K562 (cell line): ENCODE results near the gene TSSK2. TPM values are rescaled to one million over a fixed set of nuclear protein-coding genes. Genes with fewer than 3 reads are reported as not detected.
A peak's percentile ranks its signal among the peaks of the same experiment; 100 is the strongest.

Source experiments
- AFF4 ChIP-seq: sonication (generic); formaldehyde crosslinking; IDR thresholded peaks from 2 replicates; pipeline ENCODE4 v1.8.0; 2023; ENCODE audit warnings: mild to moderate bottlenecking, missing genetic modification reagents
- ARID1B ChIP-seq: fragments of 450-650 bp; IDR thresholded peaks from 2 replicates; pipeline ENCODE4 v1.6.1; 2016; ENCODE audit warnings: antibody characterized with exemption, mild to moderate bottlenecking, inconsistent platforms
- ARID3A ChIP-seq: IDR thresholded peaks from 2 replicates; pipeline ENCODE4 v1.6.1; 2012; ENCODE audit warnings: low read depth, low read length, improper control_type of control experiment, borderline replicate concordance
- CHD4 ChIP-seq: fragments of 200-600 bp; sonication (generic); IDR thresholded peaks from 3 replicates; pipeline ENCODE4 v1.6.1; 2012; ENCODE audit warnings: low read depth, mild to moderate bottlenecking, mixed read lengths, low read length, inconsistent platforms; ENCODE audit not compliant: insufficient read depth, insufficient replicate concordance, poor library complexity, severe bottlenecking
- CSDE1 ChIP-seq, 2 experiments: fragments of 450-650 bp; IDR thresholded peaks; 2 replicates each; pipeline ENCODE4 v1.6.1; 2016; ENCODE audit warnings: mild to moderate bottlenecking in 1 of 2
- EP300 ChIP-seq: IDR thresholded peaks from 2 replicates; pipeline ENCODE4 v1.6.1; 2012; ENCODE audit warnings: low read length, improper control_type of control experiment
- FIP1L1 ChIP-seq: fragments of 200-400 bp; formaldehyde crosslinking; IDR thresholded peaks from 2 replicates; pipeline ENCODE4 v1.6.1; 2018; ENCODE audit warnings: mild to moderate bottlenecking, low read depth, low read length; ENCODE audit not compliant: poor library complexity, severe bottlenecking
- HBP1 ChIP-seq: fragments of 450-650 bp; formaldehyde crosslinking; IDR thresholded peaks from 2 replicates; pipeline ENCODE4 v1.4.0; 2022; ENCODE audit warnings: missing genetic modification characterization
- NFRKB ChIP-seq: fragments of 450-650 bp; IDR thresholded peaks from 2 replicates; pipeline ENCODE4 v1.6.1; 2016; ENCODE audit warnings: low read depth
- NFXL1 ChIP-seq: fragments of 450-650 bp; formaldehyde crosslinking; IDR thresholded peaks from 2 replicates; pipeline ENCODE4 v1.4.0; 2021; ENCODE audit warnings: mild to moderate bottlenecking
- SAFB2 ChIP-seq: fragments of 200-400 bp; formaldehyde crosslinking; IDR thresholded peaks from 2 replicates; pipeline ENCODE4 v1.6.1; 2018; ENCODE audit warnings: borderline replicate concordance, low read length, low read depth, moderate library complexity; ENCODE audit not compliant: severe bottlenecking
- SPI1 ChIP-seq: IDR thresholded peaks from 2 replicates; pipeline ENCODE4 v1.6.1; 2011; ENCODE audit warnings: low read depth, low read length, control low read depth, borderline replicate concordance
- TEAD2 ChIP-seq: fragments of 450-650 bp; IDR thresholded peaks from 2 replicates; pipeline ENCODE4 v1.6.1; 2016; ENCODE audit warnings: missing genetic modification characterization, control low read depth, missing compliant biosample characterization
- TSC22D4 ChIP-seq: fragments of 450-650 bp; IDR thresholded peaks from 2 replicates; pipeline ENCODE4 v1.6.1; 2016; ENCODE audit warnings: missing genetic modification characterization, missing biosample characterization, control low read depth
- UBTF ChIP-seq, 2 experiments: IDR thresholded peaks; 2 replicates each; pipeline ENCODE4 v1.6.1; 2012; ENCODE audit warnings: improper control_type of control experiment in 2 of 2, low read depth in 2 of 2, low read length in 2 of 2, borderline replicate concordance in 1 of 2
- ZNF12 ChIP-seq: sonication (generic); formaldehyde crosslinking; IDR thresholded peaks from 2 replicates; pipeline ENCODE4 v1.4.0; 2020; ENCODE audit warnings: mild to moderate bottlenecking, missing genetic modification reagents
- ZNF263 ChIP-seq: sonication (generic); formaldehyde crosslinking; IDR thresholded peaks from 2 replicates; pipeline ENCODE4 v1.8.0; 2022; ENCODE audit warnings: mild to moderate bottlenecking, missing genetic modification reagents, borderline replicate concordance
- polyA plus RNA-seq, 8 experiments: library from polyadenylated mRNA; depleted of rRNA in 4 of 8; stranded (reverse) in 5 of 8; unstranded in 3 of 8; fragments of >200 nt; fragmentation: Nextera tagmentation in 2 of 8; fragmentation: Illumina TruSeq in 1 of 8; extraction: Ambion mirVana in 2 of 8; extraction: Trizol in 1 of 8; gene quantifications; 2 replicates each; pipeline versions ENCODE4 v1.2.1 to v1.2.3, GENCODE V29; 2011 to 2014; ENCODE audit warnings: inconsistent platforms in 1 of 8, missing spikeins in 1 of 8
- total RNA-seq, 7 experiments: library from RNA; depleted of rRNA in 6 of 7; stranded (reverse); fragments of >200 nt in 6 of 7; fragmentation: Illumina TruSeq in 2 of 7; extraction: Trizol in 2 of 7; gene quantifications; 2 replicates each; pipeline versions ENCODE4 v1.2.1 to v1.2.3, GENCODE V29; 2011 to 2021; ENCODE audit warnings: low replicate concordance in 1 of 7

Gene TSSK2
- total and polyA plus RNA-seq, 9 of the 15 experiments (the other 6 are each of a cell fraction or from before 2014, with no cell fraction given), result 0.04 TPM; not detected in 8

GRCh38 chr22:19109198-19110063 is 21.7 kb upstream of the TSSK2 start (continued):
- no peak; a peak in 1 of 4 replicates for TF ChIP-seq CSDE1 (IDR thresholded peaks at IDR 0.05)
- TF ChIP-seq NFXL1 (CRISPR knock-in tag), result 0 out of 2 replicates have a peak, but pooled peaks have one; percentile 11
- no peak for TF ChIP-seq AFF4 (CRISPR knock-in tag)
- TF ChIP-seq ARID1B, result peak; percentile 99
- no peak for TF ChIP-seq SAFB2
- TF ChIP-seq TSC22D4 (tag), result no peak
- no peak for TF ChIP-seq UBTF (IDR thresholded peaks at IDR 0.05; ENCODE audit: borderline replicate concordance in 1 of 2, low read depth in 2 of 2, low read length in 2 of 2)
- TF ChIP-seq FIP1L1, result no peak
- peak; percentile 99 for TF ChIP-seq ARID3A
- TF ChIP-seq ZNF12, result no peak
- no peak for TF ChIP-seq ZNF263 (CRISPR knock-in tag)
- peak; percentile 98 for TF ChIP-seq SPI1
- TF ChIP-seq TEAD2 (tag), result peak; percentile 55; the same call in 1 of the 2 replicates
- peak; percentile 96 for TF ChIP-seq EP300
- TF ChIP-seq HBP1 (CRISPR knock-in tag), result no peak
- peak; percentile 67; the same call in 1 of the 2 replicates for TF ChIP-seq NFRKB
- TF ChIP-seq CHD4, result no peak
